Mesendoderm (in vitro differentiated cells): ENCODE measurements around the gene CCL4.
"Not testable (repeated sequence)": the region's sequence is repeated elsewhere in the genome, so short reads cannot be mapped to it uniquely, and the experiment has no call there.

Experiments used
- DNase-seq: peaks from one replicate; pipeline ENCODE4 v3.0.0; 2013
- H2AK5ac ChIP-seq: 2 replicates; pipeline ENCODE4 v1.6.1; 2013; ENCODE audit warnings: low read length, inconsistent platforms
- H2BK120ac ChIP-seq: 2 replicates; pipeline ENCODE4 v1.6.1; 2013; ENCODE audit warnings: low read depth, mild to moderate bottlenecking, low read length, moderate library complexity, mixed read lengths
- H2BK15ac ChIP-seq: replicated peaks from 2 replicates; pipeline ENCODE4 v1.6.1; 2013; ENCODE audit warnings: low read depth, mild to moderate bottlenecking, moderate library complexity
- H2BK5ac ChIP-seq: 2 replicates; pipeline ENCODE4 v1.6.1; 2013; ENCODE audit warnings: low read length, inconsistent platforms
- H3K18ac ChIP-seq: 2 replicates; pipeline ENCODE4 v1.6.1; 2013; ENCODE audit warnings: mild to moderate bottlenecking, low read length, mixed read lengths
- H3K23ac ChIP-seq: one replicate; pipeline ENCODE4 v1.6.1; 2013; ENCODE audit warnings: low read length
- H3K27ac ChIP-seq: 2 replicates; pipeline ENCODE4 v1.5.1; 2013; ENCODE audit warnings: low read depth, mild to moderate bottlenecking, inconsistent platforms, low read length, moderate library complexity
- H3K27me3 ChIP-seq: 2 replicates; pipeline ENCODE4 v1.6.1; 2013; ENCODE audit warnings: low read length, control low read depth, mild to moderate bottlenecking, inconsistent platforms; ENCODE audit not compliant: insufficient read depth, poor library complexity
- H3K36me3 ChIP-seq: 2 replicates; pipeline ENCODE4 v1.6.1; 2013; ENCODE audit warnings: low read length, inconsistent platforms; ENCODE audit not compliant: control insufficient read depth, insufficient read depth
- H3K4ac ChIP-seq: one replicate; pipeline ENCODE4 v1.6.1; 2013; ENCODE audit warnings: low read depth, mild to moderate bottlenecking, low read length, moderate library complexity
- H3K4me1 ChIP-seq: 2 replicates; pipeline ENCODE4 v1.6.1; 2013; ENCODE audit warnings: low read depth, low read length, inconsistent platforms; ENCODE audit not compliant: control insufficient read depth
- H3K4me2 ChIP-seq: 2 replicates; pipeline ENCODE4 v1.6.1; 2013; ENCODE audit warnings: low read length
- H3K4me3 ChIP-seq: 2 replicates; pipeline ENCODE4 v1.5.1; 2013; ENCODE audit warnings: mild to moderate bottlenecking, low read length
- H3K56ac ChIP-seq: one replicate; pipeline ENCODE4 v1.6.1; 2013; ENCODE audit warnings: low read length
- H3K79me1 ChIP-seq: 2 replicates; pipeline ENCODE4 v1.6.1; 2013; ENCODE audit warnings: low read length, inconsistent platforms
- H3K79me2 ChIP-seq: 2 replicates; pipeline ENCODE4 v1.6.1; 2013; ENCODE audit warnings: mild to moderate bottlenecking, low read length; ENCODE audit not compliant: control insufficient read depth, insufficient read depth
- H3K9ac ChIP-seq: 2 replicates; pipeline ENCODE4 v1.6.1; 2013; ENCODE audit warnings: low read length, inconsistent platforms
- H4K5ac ChIP-seq: one replicate; pipeline ENCODE4 v1.6.1; 2013; ENCODE audit warnings: low read length
- H4K8ac ChIP-seq: one replicate; pipeline ENCODE4 v1.6.1; 2013; ENCODE audit warnings: low read depth, mild to moderate bottlenecking, control low read depth, low read length, moderate library complexity
- WGBS: extraction: QIAGEN DNeasy Blood & Tissue Kit; methylation state at CpG from one replicate; pipeline ENCODE4 v1.1.7; 2013; ENCODE audit warnings: low lambda C conversion rate, missing lambda C conversion rate; ENCODE audit not compliant: insufficient coverage; ENCODE audit errors: extremely low coverage; 5-methylcytosine and 5-hydroxymethylcytosine counted together

CCL4 gene

DNA sequence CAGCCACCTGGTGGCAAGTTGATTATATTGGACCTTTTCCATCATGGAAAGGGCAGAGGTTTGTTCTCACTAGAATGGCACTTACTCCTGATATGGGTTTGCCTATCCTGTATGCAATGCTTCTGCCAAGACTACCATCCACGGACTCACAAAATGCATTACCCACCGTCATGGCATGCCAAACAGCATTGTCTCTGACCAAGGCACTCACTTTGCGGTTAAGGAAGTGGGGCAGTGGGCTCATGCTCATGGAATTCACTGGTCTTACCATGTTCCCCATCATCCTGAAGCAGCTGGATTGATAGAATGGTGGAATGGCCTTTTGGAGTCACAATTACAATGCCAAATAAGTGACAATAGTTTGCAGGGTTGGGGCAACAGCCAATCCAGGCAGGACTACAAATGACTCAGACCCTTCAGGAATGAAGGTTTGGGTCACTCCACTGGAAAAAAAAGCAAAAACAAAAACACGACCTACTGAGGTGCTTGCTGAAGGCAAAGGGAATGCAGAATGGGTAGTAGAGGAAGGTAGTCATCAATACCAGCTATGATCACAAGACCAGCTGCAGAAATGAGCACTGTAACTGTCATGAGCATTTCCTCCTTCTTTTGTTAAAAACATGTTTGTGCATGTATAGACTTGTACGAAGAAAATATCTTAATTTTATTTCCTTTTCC lies 11.5 kb downstream of the CCL4 start:
- not testable (repeated sequence) for H3K79me2 ChIP-seq, H2BK5ac ChIP-seq, H3K9ac ChIP-seq, H3K79me1 ChIP-seq, H3K4me3 ChIP-seq, H3K27ac ChIP-seq, H3K4me2 ChIP-seq, H4K5ac ChIP-seq, H3K27me3 ChIP-seq, H2AK5ac ChIP-seq, H2BK15ac ChIP-seq, H3K23ac ChIP-seq, H3K36me3 ChIP-seq, DNase-seq, H2BK120ac ChIP-seq, H3K56ac ChIP-seq, H4K8ac ChIP-seq, H3K4ac ChIP-seq, H3K4me1 ChIP-seq, H3K18ac ChIP-seq
- WGBS: no CpG with 5 or more reads among the region's 5 CpGs

DNA sequence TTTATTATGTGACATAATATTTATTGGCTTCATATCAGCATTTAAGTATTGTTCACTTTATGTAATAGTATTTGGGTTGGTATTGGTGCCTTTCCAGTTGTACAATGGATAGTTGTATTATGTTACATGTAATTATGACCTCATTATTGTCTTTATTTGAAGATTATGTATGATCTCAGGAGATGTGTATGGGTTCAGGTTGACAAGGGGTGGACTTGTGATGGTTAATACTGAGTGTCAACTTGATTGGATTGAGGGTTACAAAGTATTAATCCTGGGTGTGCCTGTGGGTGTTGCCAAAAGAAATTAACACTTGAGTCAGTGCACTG lies 12.0 kb downstream of the CCL4 start:
- H3K27ac ChIP-seq, H3K4me3 ChIP-seq, H3K56ac ChIP-seq, H3K27me3 ChIP-seq, H3K9ac ChIP-seq, H2BK15ac ChIP-seq, H3K36me3 ChIP-seq, H4K5ac ChIP-seq, H3K18ac ChIP-seq, H3K4me1 ChIP-seq, H3K4me2 ChIP-seq, H3K23ac ChIP-seq, H3K79me1 ChIP-seq, H3K4ac ChIP-seq, H2BK120ac ChIP-seq, H2AK5ac ChIP-seq, H4K8ac ChIP-seq, H3K79me2 ChIP-seq, DNase-seq, H2BK5ac ChIP-seq: not testable (repeated sequence)

DNA sequence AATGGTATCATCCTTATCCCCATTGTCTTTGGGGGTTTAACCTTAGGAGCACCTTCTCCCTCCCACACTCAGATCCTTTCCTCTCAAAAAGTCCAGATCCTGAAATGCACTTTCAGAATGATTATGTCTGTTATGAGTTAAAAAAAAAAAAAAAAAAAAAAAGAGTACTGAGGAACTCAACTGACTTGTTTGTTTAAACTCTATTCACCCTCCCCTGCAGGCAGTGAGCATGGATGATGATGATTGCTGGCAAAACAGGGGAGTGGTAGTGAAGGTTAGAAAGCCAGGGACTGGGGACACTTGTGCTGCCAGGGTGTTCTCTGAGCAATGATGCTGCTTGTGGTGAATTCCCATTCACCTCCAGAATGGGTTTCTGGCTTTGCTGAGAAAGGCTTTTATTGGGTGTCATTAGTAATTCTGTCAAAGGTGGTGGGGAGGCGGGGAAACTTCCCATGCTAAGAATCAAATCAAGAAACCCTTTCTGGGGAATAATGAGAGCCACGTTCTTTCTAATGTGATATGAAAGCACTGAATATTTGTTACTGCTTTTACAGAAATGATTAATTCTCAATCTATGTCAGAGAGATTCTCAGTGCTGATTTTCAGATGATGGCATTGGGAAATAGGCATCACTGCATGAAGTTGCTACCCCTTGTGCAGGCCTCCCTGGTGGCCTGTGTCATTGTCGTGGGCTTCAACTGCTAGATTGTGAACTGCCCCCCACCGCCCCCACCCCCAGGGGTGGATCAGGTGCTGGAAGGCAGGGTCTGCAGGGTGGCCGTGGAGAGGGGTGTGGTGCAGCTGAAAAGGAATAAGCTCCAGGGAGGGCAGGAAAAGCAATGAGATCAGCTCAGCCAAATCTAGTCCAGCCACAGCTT lies 14.1 kb downstream of the CCL4 start:
- H2AK5ac ChIP-seq: no peak overlapping the region
- no peaks in the 10 kb centered on the region for H3K79me1 ChIP-seq
- H2BK5ac ChIP-seq: no peak overlapping the region
- no peak for DNase-seq
- WGBS: no CpG with 5 or more reads among the region's 5 CpGs
- H3K56ac ChIP-seq: no peak overlapping the region
- H3K23ac ChIP-seq: no peak overlapping the region
- no peak overlapping the region for H4K8ac ChIP-seq
- no peaks in the 10 kb centered on the region for H3K4me1 ChIP-seq
- H3K18ac ChIP-seq: no peak overlapping the region
- no peak overlapping the region for H3K4ac ChIP-seq
- no peak overlapping the region for H4K5ac ChIP-seq
- H3K4me2 ChIP-seq: no peak overlapping the region
- H3K27ac ChIP-seq: no peak overlapping the region
- no peaks in the 10 kb centered on the region for H3K36me3 ChIP-seq
- no peak overlapping the region for H2BK15ac ChIP-seq
- no peaks in the 10 kb centered on the region for H3K27me3 ChIP-seq
- no peak overlapping the region for H3K4me3 ChIP-seq
- no peaks in the 10 kb centered on the region for H3K79me2 ChIP-seq
- H2BK120ac ChIP-seq: no peak overlapping the region
- no peak overlapping the region for H3K9ac ChIP-seq

- H3K56ac ChIP-seq: no peak overlapping the region
- H3K36me3 ChIP-seq: no peaks in the 10 kb centered on the region
- no peak overlapping the region for H2BK5ac ChIP-seq
- no peak overlapping the region for H4K8ac ChIP-seq
- no peaks in the 10 kb centered on the region for H3K79me1 ChIP-seq
- no peaks in the 10 kb centered on the region for H3K79me2 ChIP-seq
- H3K27me3 ChIP-seq: no peaks in the 10 kb centered on the region
- no CpG with 5 or more reads among the region's 12 CpGs for WGBS
- H2BK120ac ChIP-seq: no peak overlapping the region
- H4K5ac ChIP-seq: no peak overlapping the region
- H3K18ac ChIP-seq: no peak overlapping the region
- no peak overlapping the region for H3K4me3 ChIP-seq
- H3K23ac ChIP-seq: no peak overlapping the region
- H3K9ac ChIP-seq: no peak overlapping the region
- no peak overlapping the region for H3K27ac ChIP-seq
- H3K4ac ChIP-seq: no peak overlapping the region
- H2AK5ac ChIP-seq: no peak overlapping the region
- no peaks in the 10 kb centered on the region for H3K4me1 ChIP-seq
- no peak overlapping the region for H2BK15ac ChIP-seq
- H3K4me2 ChIP-seq: no peak overlapping the region
- no peak for DNase-seq
These were observed 15.1 kb downstream of the CCL4 start for GRCh38 chr17:36118477-36119353.

DNA sequence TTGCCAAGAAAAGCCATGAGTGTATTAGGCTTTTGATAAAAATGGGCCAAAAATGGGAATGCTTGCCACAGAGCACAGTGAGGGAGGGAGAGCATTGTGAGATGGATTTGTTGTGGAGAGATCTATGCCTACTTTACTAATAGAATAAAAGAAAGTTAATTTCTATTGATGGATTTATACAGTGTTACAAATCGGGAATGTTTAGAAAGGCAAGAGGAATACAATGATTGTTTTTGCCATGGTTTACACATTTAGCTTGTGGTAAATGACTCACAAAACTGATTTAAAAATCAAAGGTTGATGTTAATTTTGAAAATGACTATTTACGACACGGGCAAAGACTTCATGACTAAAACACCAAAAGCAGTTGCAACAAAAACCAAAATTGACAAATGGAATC lies 16.6 kb downstream of the CCL4 start:
- no peak overlapping the region for H4K5ac ChIP-seq

More for the DNA sequence above, 16.6 kb downstream of the CCL4 start:
- Histone ChIP-seq H3K23ac (no peak overlapping the region), H3K9ac (no peak overlapping the region), H3K56ac (no peak overlapping the region), H3K18ac (no peak overlapping the region), H2AK5ac (no peak overlapping the region), H3K27me3 (no peaks in the 10 kb centered on the region), H4K8ac (no peak overlapping the region), H2BK5ac (no peak overlapping the region), H2BK120ac (no peak overlapping the region), H2BK15ac (no peak overlapping the region), H3K4me3 (no peak overlapping the region), H3K4me1 (no peaks in the 10 kb centered on the region), H3K36me3 (no peaks in the 10 kb centered on the region), H3K79me2 (no peaks in the 10 kb centered on the region), H3K27ac (no peak overlapping the region), H3K79me1 (no peaks in the 10 kb centered on the region), H3K4me2 (no peak overlapping the region), H3K4ac (no peak overlapping the region)
- no peak for DNase-seq
- no CpG with 5 or more reads among the region's 3 CpGs for WGBS
